Chondrocyte (in vitro differentiated cells): ENCODE results near the gene ME2. TPM values are rescaled to one million over a fixed set of nuclear protein-coding genes. Genes with fewer than 3 reads are reported as not detected.
"Not testable (repeated sequence)": the region's sequence is repeated elsewhere in the genome, so short reads cannot be mapped to it uniquely, and the experiment has no call there.

Experiments
- DNase-seq: peaks from one replicate; pipeline ENCODE4 v3.0.0; 2021; ENCODE audit warnings: mixed read lengths, low spot score
- H3K27ac Mint-ChIP-seq: one replicate; pipeline ENCODE4 v1.8.0; 2021; ENCODE audit warnings: mild to moderate bottlenecking, moderate library complexity, mixed read lengths; ENCODE audit not compliant: unreplicated experiment
- H3K27me3 Mint-ChIP-seq: 2 replicates; pipeline ENCODE4 v1.8.0; 2021; ENCODE audit warnings: low read depth, mixed read lengths
- H3K36me3 Mint-ChIP-seq: 2 replicates; pipeline ENCODE4 v1.8.0; 2021; ENCODE audit warnings: low read depth, mixed read lengths
- H3K4me1 Mint-ChIP-seq: 2 replicates; pipeline ENCODE4 v1.8.0; 2021; ENCODE audit warnings: low read depth, mild to moderate bottlenecking, mixed read lengths
- H3K4me3 Mint-ChIP-seq: one replicate; pipeline ENCODE4 v1.8.0; 2021; ENCODE audit warnings: mild to moderate bottlenecking, moderate library complexity, mixed read lengths; ENCODE audit not compliant: unreplicated experiment
- H3K9me3 Mint-ChIP-seq: 2 replicates; pipeline ENCODE4 v1.8.0; 2021; ENCODE audit warnings: low read depth, mixed read lengths
- CTCF ChIP-seq: fragments of 200-600 bp; sonication (generic); IDR thresholded peaks from 2 replicates; pipeline ENCODE4 v1.5.0; 2021; ENCODE audit warnings: antibody characterized with exemption, mild to moderate bottlenecking, moderate library complexity
- total RNA-seq: library from RNA; stranded (reverse); gene quantifications from 3 replicates; pipeline ENCODE4 v1.2.1, GENCODE V29; 2021

ME2 gene
- total RNA-seq, 1 donor from 2014 or later: 29.9 TPM

- H3K27ac Mint-ChIP-seq: no peak overlapping the region
- H3K9me3 Mint-ChIP-seq: no peaks in the 10 kb centered on the region
- no peak for TF ChIP-seq CTCF
- no peaks in the 10 kb centered on the region for H3K27me3 Mint-ChIP-seq
- no peak for DNase-seq
- no peak overlapping the region for H3K4me3 Mint-ChIP-seq
- H3K4me1 Mint-ChIP-seq: peaks cover 11% of the 10 kb centered on the region
- H3K36me3 Mint-ChIP-seq: peaks cover 7% of the 10 kb centered on the region
These were observed 108.3 kb downstream of the ME2 start for GRCh38 chr18:50987261-50987660.

DNA sequence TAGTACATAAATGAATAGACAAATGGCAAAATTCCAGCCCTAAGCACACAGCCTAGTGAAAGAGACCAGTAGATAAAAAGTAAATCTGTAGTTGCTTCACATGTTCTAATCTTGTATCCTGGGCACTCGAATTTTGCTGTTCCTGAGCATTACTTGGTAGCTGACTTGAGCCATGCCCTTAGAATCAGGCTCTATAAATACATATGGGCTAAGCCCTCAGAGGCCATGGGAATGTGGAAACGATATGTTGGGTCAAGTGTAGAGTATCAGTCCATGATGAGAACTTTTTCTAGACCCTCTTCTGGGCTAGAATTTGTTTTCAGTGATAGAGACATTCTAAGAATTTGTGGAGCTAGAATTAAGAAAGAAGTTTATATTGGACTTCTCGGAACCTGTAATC is 110.8 kb downstream of the ME2 start:
- no peak for DNase-seq
- no peak overlapping the region for H3K27ac Mint-ChIP-seq
- H3K36me3 Mint-ChIP-seq: peaks cover 7% of the 10 kb centered on the region
- TF ChIP-seq CTCF: no peak
- H3K4me1 Mint-ChIP-seq: peaks cover 11% of the 10 kb centered on the region
- no peak overlapping the region for H3K4me3 Mint-ChIP-seq
- no peaks in the 10 kb centered on the region for H3K9me3 Mint-ChIP-seq
- no peaks in the 10 kb centered on the region for H3K27me3 Mint-ChIP-seq

DNA sequence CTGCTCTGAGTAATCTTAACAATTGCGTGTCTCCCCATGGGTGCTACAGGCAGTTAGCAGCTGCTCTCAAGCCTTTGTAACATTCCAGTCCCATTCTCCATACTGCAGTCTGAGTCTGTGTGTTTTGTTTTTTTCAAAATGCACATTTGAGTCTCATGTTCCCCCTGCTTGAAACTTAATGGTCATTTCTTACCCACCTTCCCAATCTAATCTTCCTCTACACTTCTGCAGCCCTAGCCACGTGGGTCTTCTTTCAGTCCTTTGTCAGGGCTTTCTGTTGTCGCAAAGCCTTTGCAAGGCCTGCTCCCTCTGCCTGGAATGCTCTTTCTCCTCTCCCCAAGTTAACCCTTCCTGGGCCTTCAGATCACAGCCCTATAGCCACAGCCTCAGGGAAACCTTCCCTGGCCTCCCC is 113.4 kb downstream of the ME2 start:
- TF ChIP-seq CTCF: no peak
- Mint-ChIP-seq H3K27me3 (no peaks in the 10 kb centered on the region), H3K9me3 (peaks cover 4% of the 10 kb centered on the region), H3K4me3 (no peak overlapping the region), H3K36me3 (peaks cover 2% of the 10 kb centered on the region), H3K4me1 (no peaks in the 10 kb centered on the region), H3K27ac (no peak overlapping the region)
- no peak for DNase-seq

GRCh38 chr18:50994031-50994430 is 115.1 kb downstream of the ME2 start:
- no peaks in the 10 kb centered on the region for H3K4me1 Mint-ChIP-seq
- no peak for DNase-seq
- TF ChIP-seq CTCF: no peak
- H3K27ac Mint-ChIP-seq: no peak overlapping the region
- peaks cover 4% of the 10 kb centered on the region for H3K9me3 Mint-ChIP-seq
- no peaks in the 10 kb centered on the region for H3K27me3 Mint-ChIP-seq
- no peak overlapping the region for H3K4me3 Mint-ChIP-seq
- peaks cover 2% of the 10 kb centered on the region for H3K36me3 Mint-ChIP-seq

GRCh38 chr18:51003174-51003573 is 124.3 kb downstream of the ME2 start:
- not testable (repeated sequence) for H3K9me3 Mint-ChIP-seq, H3K27me3 Mint-ChIP-seq, H3K4me3 Mint-ChIP-seq, DNase-seq, H3K27ac Mint-ChIP-seq, H3K4me1 Mint-ChIP-seq, H3K36me3 Mint-ChIP-seq

Other genes starting within 250 kb of the ME2 start
- gene MRO, start 59.1 kb upstream of the ME2 start, total RNA-seq: not detected in 3 replicates
- gene ELAC1, start 88.9 kb downstream of the ME2 start, total RNA-seq: 6.4 to 9.2 TPM (median 8.4 TPM) in 3 replicates
- gene SMAD4, start 151.1 kb downstream of the ME2 start, total RNA-seq: 106 to 119 TPM (median 113 TPM) in 3 replicates